HCT116 (cell line): ENCODE data around the gene CHAF1A. TPM values are rescaled to one million over a fixed set of nuclear protein-coding genes. Genes with fewer than 3 reads are reported as not detected.
A peak's percentile ranks its signal among the peaks of the same experiment; 100 is the strongest.

ENCODE experiments used
- ATAC-seq: fragments of 200-7000 bp; cut with Tn5 transposase; 2 replicates; pipeline ENCODE4 v1.9.1; 2020; ENCODE audit warnings: mild to moderate bottlenecking, moderate library complexity
- BruUV-seq: library from RNA; stranded (reverse); fragments of 400-500 nt; replicated peaks from 2 replicates; lab custom pipeline; 2021; lab: Mats Ljungman, UMichigan
- CTCF ChIA-PET: fragments of 300-600 bp; sonication (Branson Sonifier 250); formaldehyde crosslinking; loops from one replicate; lab custom pipeline; 2021; ENCODE audit warnings: antibody characterized with exemption; lab: Charles Lee
- POLR2A ChIA-PET: fragments of 300-600, 350-600 bp; sonication (Branson Sonifier 250); formaldehyde crosslinking; loops from one replicate; lab custom pipeline; 2021; ENCODE audit warnings: antibody characterized with exemption; lab: Charles Lee
- RAD21 ChIA-PET, 2 experiments: fragments of 300-600 bp; sonication (Branson Sonifier 250); formaldehyde crosslinking; loops; one replicate each; lab custom pipeline; 2023; ENCODE audit warnings: low total read pairs in 2 of 2; ENCODE audit not compliant: uncharacterized antibody in 2 of 2, unreplicated experiment in 2 of 2, low non-redundant PET in 1 of 2; lab: Charles Lee
- DNase-seq: peaks from one replicate; pipeline ENCODE4 v3.0.0-alpha.2; 2010; ENCODE audit warnings: low read depth, low spot score
- H2AFZ ChIP-seq: fragments of 200-600 bp; shearing (Covaris generic), sonication (generic); 2 replicates; pipeline ENCODE4 v1.6.1; 2017; ENCODE audit warnings: low read depth, mixed run types, mixed read lengths, antibody characterized with exemption, low read length; ENCODE audit not compliant: poor library complexity, severe bottlenecking
- H3K27ac ChIP-seq: 2 replicates; pipeline ENCODE4 v1.5.1; 2012; ENCODE audit warnings: low read depth, low read length
- H3K27me3 ChIP-seq: fragments of 200-600 bp; sonication (generic); 2 replicates; pipeline ENCODE4 v1.6.1; 2016; ENCODE audit warnings: mixed run types, low read length, mixed read lengths; ENCODE audit not compliant: insufficient read depth
- H3K36me3 ChIP-seq, 2 experiments: fragments of 200-500 bp in 1 of 2; fragments of 200-600 bp in 1 of 2; sonication (Bioruptor generic) in 1 of 2; sonication (generic) in 1 of 2; 2 replicates each; pipeline versions ENCODE4 v1.5.1 to v1.6.1; 2014 to 2016; ENCODE audit warnings: low read length in 2 of 2, inconsistent platforms in 1 of 2, mixed read lengths in 1 of 2, mixed run types in 1 of 2; ENCODE audit not compliant: insufficient read depth in 2 of 2, control insufficient read depth in 1 of 2
- H3K4me1 ChIP-seq, 2 experiments: fragments of 200-600 bp in 1 of 2; sonication (generic) in 1 of 2; 2 replicates each; pipeline versions ENCODE4 v1.5.1 to v1.6.1; 2012 to 2017; ENCODE audit warnings: low read length in 2 of 2, inconsistent platforms in 1 of 2, mild to moderate bottlenecking in 1 of 2, mixed read lengths in 1 of 2, mixed run types in 1 of 2, moderate library complexity in 1 of 2; ENCODE audit not compliant: insufficient read depth in 2 of 2, control insufficient read depth in 1 of 2
- H3K4me2 ChIP-seq: fragments of 200-600 bp; sonication (generic); 2 replicates; pipeline ENCODE4 v1.6.1; 2017; ENCODE audit warnings: mixed run types, low read length, mixed read lengths
- H3K4me3 ChIP-seq, 2 experiments: fragments of 200-600 bp in 1 of 2; sonication (generic) in 1 of 2; replicated peaks in 1 of 2; 2 replicates each; pipeline ENCODE4 v1.5.1; 2011 to 2016; ENCODE audit warnings: low read length in 2 of 2, control low read depth in 1 of 2, low read depth in 1 of 2, mild to moderate bottlenecking in 1 of 2, mixed read lengths in 1 of 2, mixed run types in 1 of 2
- H3K79me2 ChIP-seq: fragments of 200-600 bp; sonication (generic); 2 replicates; pipeline ENCODE4 v1.6.1; 2017; ENCODE audit warnings: mild to moderate bottlenecking, mixed run types, low read length, moderate library complexity, mixed read lengths; ENCODE audit not compliant: insufficient read depth
- H3K9ac ChIP-seq: fragments of 200-600 bp; sonication (generic); 2 replicates; pipeline ENCODE4 v1.6.1; 2016; ENCODE audit warnings: low read length, mixed read lengths
- H3K9me2 ChIP-seq: fragments of 200-600 bp; sonication (generic), shearing (Covaris generic); 2 replicates; pipeline ENCODE4 v1.6.1; 2017; ENCODE audit warnings: mixed run types, mild to moderate bottlenecking, moderate library complexity; ENCODE audit not compliant: insufficient read depth
- H3K9me3 ChIP-seq, 2 experiments: fragments of 200-500 bp in 1 of 2; fragments of 200-600 bp in 1 of 2; sonication (Bioruptor generic) in 1 of 2; sonication (generic) in 1 of 2; 2 replicates each; pipeline ENCODE4 v1.6.1; 2014 to 2017; ENCODE audit warnings: low read length in 2 of 2, mixed read lengths in 2 of 2, inconsistent platforms in 1 of 2, low read depth in 1 of 2, mild to moderate bottlenecking in 1 of 2, mixed run types in 1 of 2, moderate library complexity in 1 of 2; ENCODE audit not compliant: control insufficient read depth in 1 of 2, insufficient read depth in 1 of 2
- H4K20me1 ChIP-seq: fragments of 200-600 bp; sonication (generic), shearing (Covaris generic); 2 replicates; pipeline ENCODE4 v1.6.1; 2017; ENCODE audit warnings: mixed run types, mild to moderate bottlenecking, moderate library complexity; ENCODE audit not compliant: insufficient read depth
- ATF3 ChIP-seq: IDR thresholded peaks from 2 replicates; pipeline ENCODE4 v1.6.1; 2012
- CBX3 ChIP-seq: IDR thresholded peaks from 2 replicates; pipeline ENCODE4 v1.6.1; 2012; ENCODE audit warnings: low read depth
- CEBPB ChIP-seq: IDR thresholded peaks from 2 replicates; pipeline ENCODE4 v1.6.1; 2012; ENCODE audit warnings: low read depth
- CTCF ChIP-seq, 3 experiments: fragments of 200-600 bp in 1 of 3; sonication (generic) in 1 of 3; IDR thresholded peaks in 2 of 3; conservative IDR thresholded peaks in 1 of 3; 2 replicates each; pipeline ENCODE4 v1.5.1; 2012 to 2017; ENCODE audit warnings: low read depth in 2 of 3, low read length in 2 of 3, antibody characterized with exemption in 1 of 3, borderline replicate concordance in 1 of 3, control low read depth in 1 of 3, mild to moderate bottlenecking in 1 of 3, mixed read lengths in 1 of 3, mixed run types in 1 of 3, moderate library complexity in 1 of 3; ENCODE audit not compliant: insufficient read depth in 1 of 3
- ELF1 ChIP-seq: IDR thresholded peaks from 2 replicates; pipeline ENCODE4 v1.6.1; 2012; ENCODE audit warnings: low read depth, borderline replicate concordance
- EZH2phosphoT487 ChIP-seq: fragments of 200-600 bp; IDR thresholded peaks from 2 replicates; pipeline ENCODE4 v1.6.1; 2018; ENCODE audit warnings: antibody characterized with exemption, borderline replicate concordance
- JUND ChIP-seq: IDR thresholded peaks from 2 replicates; pipeline ENCODE4 v1.6.1; 2012
- MAX ChIP-seq: IDR thresholded peaks from 2 replicates; pipeline ENCODE4 v1.6.1; 2012
- REST ChIP-seq: IDR thresholded peaks from 2 replicates; pipeline ENCODE4 v1.6.1; 2012; ENCODE audit warnings: low read depth
- SIN3A ChIP-seq: IDR thresholded peaks from 2 replicates; pipeline ENCODE4 v1.6.1; 2012; ENCODE audit warnings: low read depth
- YY1 ChIP-seq: IDR thresholded peaks from 2 replicates; pipeline ENCODE4 v1.6.1; 2011; ENCODE audit warnings: low read length, low read depth, moderate library complexity, mild to moderate bottlenecking; ENCODE audit not compliant: insufficient replicate concordance; ENCODE audit errors: extremely low read depth
- intact Hi-C: fragments of 100-400 bp; cut with micrococcal nuclease; formaldehyde crosslinking; loops from 2 replicates; pipeline ENCODE4 v1.10.0; 2022
- total RNA-seq: library from RNA; stranded (reverse); gene quantifications from one replicate; pipeline ENCODE4 v1.2.1, GENCODE V29; 2021; ENCODE audit not compliant: unreplicated experiment

CHAF1A gene
- total RNA-seq, 1 experiment from 2014 or later = 69.9 TPM

GRCh38 chr19:4449639-4450028 lies 47.2 kb downstream of the CHAF1A start:
- peaks cover 10 to 27% of the 10 kb centered on the region in 2 experiments for H3K36me3 ChIP-seq

GRCh38 chr19:4452230-4452990 lies 50.0 kb downstream of the CHAF1A start:
- Histone ChIP-seq H2AFZ (no peak overlapping the region), H3K27ac (no peak overlapping the region; the same call in 1 of the 2 replicates), H3K9ac (no peak overlapping the region), H3K9me3 (no peaks in the 10 kb centered on the region), H3K36me3 (peaks cover 10 to 21% of the 10 kb centered on the region in 2 experiments), H3K4me1 (peaks cover 6 to 10% of the 10 kb centered on the region in 2 experiments; a peak in 3 of 4 replicates), H3K79me2 (peaks cover 18% of the 10 kb centered on the region), H4K20me1 (no peaks in the 10 kb centered on the region), H3K27me3 (no peaks in the 10 kb centered on the region), H3K9me2 (no peaks in the 10 kb centered on the region), H3K4me3 (no peak overlapping the region), H3K4me2 (no peak overlapping the region)
- intact Hi-C loops = no loop called here
- no peak for TF ChIP-seq CTCF (IDR thresholded peaks at IDR 0.05 in 2 of 3, conservative IDR thresholded peaks at IDR 0.05 in 1 of 3; ENCODE audit: borderline replicate concordance in 1 of 3, insufficient read depth in 1 of 3, low read depth in 2 of 3, low read length in 2 of 3)
- TF ChIP-seq ATF3 = no peak
- no peak for TF ChIP-seq ELF1
- TF ChIP-seq YY1 = no peak
- no peak for TF ChIP-seq CBX3
- no peak for TF ChIP-seq CEBPB
- TF ChIP-seq MAX = no peak
- no peak for TF ChIP-seq JUND
- no peak for TF ChIP-seq REST
- TF ChIP-seq EZH2phosphoT487 = no peak
- ATAC-seq (no peak), DNase-seq (no peak)
- ChIA-PET POLR2A (no interaction called here), RAD21 (interaction anchor here in 1 of 2 experiments (0.7 kb wide), 1 partner anchor 184 kb away, joined by 3 read pairs; no protein-coding TSS in a partner anchor), CTCF (interaction anchor here (0.6 kb wide), 1 partner anchor 71 kb away, joined by 3 read pairs; no protein-coding TSS in a partner anchor)
- no TSS peak for BruUV-seq

More at GRCh38 chr19:4449639-4450028, 47.2 kb downstream of the CHAF1A start:
- Histone ChIP-seq H3K9me3 (no peaks in the 10 kb centered on the region), H3K4me1 (no peaks in the 10 kb centered on the region), H3K27ac (no peak overlapping the region), H3K79me2 (no peaks in the 10 kb centered on the region; the same call in 1 of the 2 replicates), H3K4me2 (no peak overlapping the region), H3K4me3 (no peak overlapping the region), H3K9me2 (no peaks in the 10 kb centered on the region), H3K9ac (no peak overlapping the region), H3K27me3 (no peaks in the 10 kb centered on the region), H2AFZ (no peak overlapping the region), H4K20me1 (no peaks in the 10 kb centered on the region)
- DNase-seq (no peak), ATAC-seq (no peak)
- TF ChIP-seq SIN3A (no peak), YY1 (no peak)
- RAD21 ChIA-PET = interaction anchor here in 1 of 2 experiments (0.6 kb wide), 1 partner anchor 51 kb away, joined by 3 read pairs; no protein-coding TSS in a partner anchor
- TSS peak; percentile 3 for BruUV-seq
- intact Hi-C loops = no loop called here
- CTCF ChIA-PET = no interaction called here
- POLR2A ChIA-PET = interaction anchor here (1.4 kb wide), 1 partner anchor 22 kb away, joined by 3 read pairs; the partner anchor contains the start of gene HDGFL2
